ENCODE measurements around the gene HLCS. TPM values are rescaled to one million over a fixed set of nuclear protein-coding genes. Genes with fewer than 3 reads are reported as not detected.

HLCS gene
- total RNA-seq, 1 donor from 2014 or later, result 25.0 TPM

DNA sequence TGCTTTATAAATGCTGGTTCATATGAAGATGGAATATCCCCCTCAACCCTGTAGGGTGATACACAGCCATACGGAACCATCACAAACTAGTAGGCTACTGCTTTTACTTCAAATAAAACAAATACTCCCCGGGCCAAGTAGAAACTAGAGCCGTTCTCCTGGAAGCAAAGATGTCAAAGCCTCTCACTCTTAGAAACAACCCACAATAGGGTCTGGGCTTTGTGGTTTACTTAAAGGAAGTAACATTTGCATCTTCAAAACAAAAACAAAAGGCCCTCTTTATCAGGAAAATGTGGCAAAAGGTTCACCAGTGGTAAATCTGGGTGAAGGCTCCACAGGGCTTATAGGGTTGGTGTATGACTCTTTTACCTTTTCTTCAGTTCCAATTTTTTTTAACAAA lies 49.8 kb downstream of the HLCS start:
- peaks cover 12% of the 10 kb centered on the region for H3F3A ChIP-seq (ENCODE audit: low read depth)
- H3K4me2 ChIP-seq, result peak overlapping the region; percentile 32
- H3K4me1 ChIP-seq, result peaks cover 11% of the 10 kb centered on the region
- Mint-ChIP-seq H3K9me3 (no peaks in the 10 kb centered on the region), H3K4me3 (no peak overlapping the region), H3K27ac (no peak overlapping the region), H3K4me1 (peaks cover 8% of the 10 kb centered on the region), H3K36me3 (no peaks in the 10 kb centered on the region), H3K27me3 (ENCODE audit: insufficient read depth, low read depth) (no peaks in the 10 kb centered on the region)
- no peaks in the 10 kb centered on the region for H3K79me2 ChIP-seq (ENCODE audit: low read depth)
- no peaks in the 10 kb centered on the region for H4K20me1 ChIP-seq (ENCODE audit: low read depth)
- H3K4me3 ChIP-seq, result no peak overlapping the region
- H3K9ac ChIP-seq, result no peak overlapping the region
- H3K36me3 ChIP-seq, result no peaks in the 10 kb centered on the region
- H3K27ac ChIP-seq, result no peak overlapping the region
- H3K27me3 ChIP-seq, result no peaks in the 10 kb centered on the region
- no peaks in the 10 kb centered on the region for H3K9me3 ChIP-seq (ENCODE audit: low read depth)
- TF ChIP-seq EZH2phosphoT487 (IDR thresholded peaks at IDR 0.05) (no peak), EZH2 (IDR thresholded peaks at IDR 0.05) (no peak)
- TF ChIP-seq, protein P1, sequence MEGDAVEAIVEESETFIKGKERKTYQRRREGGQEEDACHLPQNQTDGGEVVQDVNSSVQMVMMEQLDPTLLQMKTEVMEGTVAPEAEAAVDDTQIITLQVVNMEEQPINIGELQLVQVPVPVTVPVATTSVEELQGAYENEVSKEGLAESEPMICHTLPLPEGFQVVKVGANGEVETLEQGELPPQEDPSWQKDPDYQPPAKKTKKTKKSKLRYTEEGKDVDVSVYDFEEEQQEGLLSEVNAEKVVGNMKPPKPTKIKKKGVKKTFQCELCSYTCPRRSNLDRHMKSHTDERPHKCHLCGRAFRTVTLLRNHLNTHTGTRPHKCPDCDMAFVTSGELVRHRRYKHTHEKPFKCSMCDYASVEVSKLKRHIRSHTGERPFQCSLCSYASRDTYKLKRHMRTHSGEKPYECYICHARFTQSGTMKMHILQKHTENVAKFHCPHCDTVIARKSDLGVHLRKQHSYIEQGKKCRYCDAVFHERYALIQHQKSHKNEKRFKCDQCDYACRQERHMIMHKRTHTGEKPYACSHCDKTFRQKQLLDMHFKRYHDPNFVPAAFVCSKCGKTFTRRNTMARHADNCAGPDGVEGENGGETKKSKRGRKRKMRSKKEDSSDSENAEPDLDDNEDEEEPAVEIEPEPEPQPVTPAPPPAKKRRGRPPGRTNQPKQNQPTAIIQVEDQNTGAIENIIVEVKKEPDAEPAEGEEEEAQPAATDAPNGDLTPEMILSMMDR (IDR thresholded peaks at IDR 0.05), result no peak
- DNase-seq (ENCODE audit: low spot score), result peak; percentile 21
- no peak overlapping the region for H2AFZ ChIP-seq (replicated peaks)

DNA sequence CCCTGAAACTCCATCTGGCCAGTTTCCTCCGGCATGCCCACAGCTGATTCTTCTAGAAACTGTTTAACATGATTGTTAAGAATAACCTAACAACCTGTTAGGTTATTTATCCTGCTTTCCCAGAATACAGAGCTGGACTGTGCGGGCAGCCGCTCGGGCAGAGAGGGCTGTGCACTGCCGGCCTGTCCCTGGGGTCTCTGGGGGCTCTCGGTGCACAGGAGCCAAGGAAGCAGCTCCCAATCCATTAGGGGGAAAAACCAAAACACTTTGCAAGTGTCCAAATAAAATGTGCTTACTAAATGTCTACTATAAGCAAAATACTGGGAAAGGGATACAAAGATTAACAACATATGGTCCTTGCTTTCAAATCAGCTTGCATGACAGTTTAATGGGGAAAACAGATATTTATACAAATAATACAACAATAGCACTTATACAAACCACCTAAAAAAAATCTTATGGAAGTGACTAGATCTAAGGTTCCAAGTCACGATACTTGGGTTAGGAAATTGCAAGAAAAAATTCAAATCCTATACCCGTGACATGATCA lies 50.7 kb downstream of the HLCS start:
- Mint-ChIP-seq H3K4me3 (no peak overlapping the region), H3K9me3 (no peaks in the 10 kb centered on the region)

DNA sequence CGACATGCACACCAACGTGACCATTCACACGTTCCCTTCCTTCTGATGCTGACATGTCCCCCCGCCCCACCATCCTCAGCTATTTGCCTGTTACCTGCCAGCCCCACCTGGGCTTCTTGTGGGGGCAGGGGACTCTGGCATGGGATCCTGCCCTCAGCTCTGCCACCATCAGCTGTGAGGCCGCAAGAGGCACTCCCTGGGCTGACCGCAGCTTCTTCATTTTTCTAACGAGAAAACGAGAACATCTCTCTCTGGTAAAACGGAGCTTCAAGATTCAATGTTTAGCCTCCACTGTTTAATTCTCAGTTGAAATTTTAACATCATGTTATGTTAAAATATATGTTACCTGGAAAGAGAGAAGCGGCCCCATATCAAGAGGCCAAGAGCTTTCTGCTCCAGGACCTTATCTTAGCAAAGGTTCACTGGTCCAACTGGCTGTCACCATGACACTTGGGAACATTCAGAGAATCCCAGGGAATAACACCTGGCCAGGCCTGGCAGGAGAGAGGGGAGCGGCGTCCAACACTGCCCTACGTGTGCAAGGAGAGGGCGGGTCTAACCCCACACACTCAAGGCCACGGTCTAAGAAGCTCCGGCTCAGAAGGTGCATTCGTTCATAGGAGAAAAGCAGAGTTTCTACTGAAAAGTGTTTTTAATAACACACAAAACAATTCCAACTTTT lies 51.3 kb downstream of the HLCS start:
- H2AFZ ChIP-seq (replicated peaks), result no peak overlapping the region
- no peaks in the 10 kb centered on the region for H4K20me1 ChIP-seq (ENCODE audit: low read depth)
- H3K4me3 ChIP-seq, result no peak overlapping the region
- no peaks in the 10 kb centered on the region for H3K36me3 Mint-ChIP-seq
- H3K4me1 Mint-ChIP-seq, result peaks cover 11% of the 10 kb centered on the region
- no peaks in the 10 kb centered on the region for H3K27me3 ChIP-seq
- TF ChIP-seq, protein P1 (IDR thresholded peaks at IDR 0.05), result no peak
- TF ChIP-seq EZH2phosphoT487 (IDR thresholded peaks at IDR 0.05) (no peak), EZH2 (IDR thresholded peaks at IDR 0.05) (no peak)
- H3K9ac ChIP-seq, result no peak overlapping the region
- no peaks in the 10 kb centered on the region for H3K9me3 ChIP-seq (ENCODE audit: low read depth)
- no peak overlapping the region for H3K4me3 Mint-ChIP-seq
- no peak for DNase-seq (ENCODE audit: low spot score)
- H3F3A ChIP-seq (ENCODE audit: low read depth), result peaks cover 12% of the 10 kb centered on the region
- H3K36me3 ChIP-seq, result no peaks in the 10 kb centered on the region
- peaks cover 4% of the 10 kb centered on the region for H3K27me3 Mint-ChIP-seq (ENCODE audit: insufficient read depth, low read depth)
- no peak overlapping the region for H3K27ac Mint-ChIP-seq
- no peaks in the 10 kb centered on the region for H3K9me3 Mint-ChIP-seq
- no peaks in the 10 kb centered on the region for H3K79me2 ChIP-seq (ENCODE audit: low read depth)
- H3K4me2 ChIP-seq, result no peak overlapping the region
- H3K27ac ChIP-seq, result no peak overlapping the region
- peaks cover 11% of the 10 kb centered on the region for H3K4me1 ChIP-seq

More for the DNA sequence above, 50.7 kb downstream of the HLCS start:
- Mint-ChIP-seq H3K4me1 (peaks cover 9% of the 10 kb centered on the region), H3K27me3 (ENCODE audit: insufficient read depth, low read depth) (peaks cover under 1% of the 10 kb centered on the region), H3K36me3 (no peaks in the 10 kb centered on the region), H3K27ac (no peak overlapping the region)
- H3K4me2 ChIP-seq, result no peak overlapping the region
- H4K20me1 ChIP-seq (ENCODE audit: low read depth), result no peaks in the 10 kb centered on the region
- DNase-seq (ENCODE audit: low spot score), result no peak
- H3K79me2 ChIP-seq (ENCODE audit: low read depth), result no peaks in the 10 kb centered on the region
- H3K9ac ChIP-seq, result no peak overlapping the region
- peaks cover 11% of the 10 kb centered on the region for H3K4me1 ChIP-seq
- TF ChIP-seq EZH2 (IDR thresholded peaks at IDR 0.05) (no peak), EZH2phosphoT487 (IDR thresholded peaks at IDR 0.05) (no peak)
- TF ChIP-seq, protein P1 (IDR thresholded peaks at IDR 0.05), result no peak
- no peak overlapping the region for H3K4me3 ChIP-seq
- H3K27me3 ChIP-seq, result no peaks in the 10 kb centered on the region
- no peaks in the 10 kb centered on the region for H3K9me3 ChIP-seq (ENCODE audit: low read depth)
- no peak overlapping the region for H3K27ac ChIP-seq
- no peak overlapping the region for H2AFZ ChIP-seq (replicated peaks)
- peaks cover 12% of the 10 kb centered on the region for H3F3A ChIP-seq (ENCODE audit: low read depth)
- no peaks in the 10 kb centered on the region for H3K36me3 ChIP-seq
